Neural cell (in vitro differentiated cells): ENCODE results near the gene CBR4. TPM values are rescaled to one million over a fixed set of nuclear protein-coding genes. Genes with fewer than 3 reads are reported as not detected.

ENCODE experiments used
- H2AFZ ChIP-seq: fragments of 200-600, 300-800 bp; sonication (generic), shearing (Covaris generic); 2 replicates; pipeline ENCODE4 v1.6.0; 2014; ENCODE audit warnings: low read depth, mild to moderate bottlenecking, antibody characterized with exemption, low read length, moderate library complexity
- H3F3A ChIP-seq: fragments of 200-600 bp; shearing (Covaris generic); 2 replicates; pipeline ENCODE4 v1.6.1; 2016; ENCODE audit warnings: mild to moderate bottlenecking, moderate library complexity, mixed read lengths, antibody characterized with exemption, low read length; ENCODE audit not compliant: insufficient read depth, poor library complexity, severe bottlenecking
- H3K27ac ChIP-seq: fragments of 200-600, 300-800 bp; sonication (generic), shearing (Covaris generic); 2 replicates; pipeline ENCODE4 v1.5.1; 2014; ENCODE audit warnings: mild to moderate bottlenecking, low read length, moderate library complexity
- H3K27me3 ChIP-seq: fragments of 300-800, 200-600 bp; sonication (generic), shearing (Covaris generic); 2 replicates; pipeline ENCODE4 v1.6.0; 2014; ENCODE audit warnings: mild to moderate bottlenecking, low read depth, low read length, moderate library complexity; ENCODE audit not compliant: insufficient read depth
- H3K36me3 ChIP-seq: fragments of 300-800, 200-600 bp; sonication (generic), shearing (Covaris generic); 2 replicates; pipeline ENCODE4 v1.5.1; 2014; ENCODE audit warnings: mild to moderate bottlenecking, antibody characterized with exemption, low read length, moderate library complexity; ENCODE audit not compliant: insufficient read depth
- H3K4me2 ChIP-seq: fragments of 300-800, 200-600 bp; sonication (generic), shearing (Covaris generic); 2 replicates; pipeline ENCODE4 v1.6.0; 2014; ENCODE audit warnings: mild to moderate bottlenecking, low read length
- H3K4me3 ChIP-seq: fragments of 300-800, 200-600 bp; sonication (generic), shearing (Covaris generic); 2 replicates; pipeline ENCODE4 v1.5.1; 2014; ENCODE audit warnings: mild to moderate bottlenecking, low read length, moderate library complexity
- H3K79me2 ChIP-seq: fragments of 200-600 bp; shearing (Covaris generic); replicated peaks from 2 replicates; pipeline ENCODE4 v1.6.0; 2014; ENCODE audit warnings: mild to moderate bottlenecking, low read length, moderate library complexity; ENCODE audit not compliant: insufficient read depth
- H3K9ac ChIP-seq: fragments of 300-800, 200-600 bp; sonication (generic), shearing (Covaris generic); 2 replicates; pipeline ENCODE4 v1.6.1; 2016; ENCODE audit warnings: mild to moderate bottlenecking, low read length, mixed read lengths
- H3K9me2 ChIP-seq: fragments of 200-600 bp; shearing (Covaris generic); 2 replicates; pipeline ENCODE4 v1.6.1; 2016; ENCODE audit warnings: mild to moderate bottlenecking, low read length, mixed read lengths; ENCODE audit not compliant: insufficient read depth
- H3K9me3 ChIP-seq: fragments of 200-600, 300-800 bp; sonication (generic), shearing (Covaris generic); 2 replicates; pipeline ENCODE4 v1.6.1; 2016; ENCODE audit warnings: mild to moderate bottlenecking, mixed run types, low read length, moderate library complexity, mixed read lengths
- H4K20me1 ChIP-seq: fragments of 200-600 bp; shearing (Covaris generic); 2 replicates; pipeline ENCODE4 v1.6.1; 2016; ENCODE audit warnings: mild to moderate bottlenecking, mixed run types; ENCODE audit not compliant: insufficient read depth
- EP300 ChIP-seq: fragments of 450-650 bp; conservative IDR thresholded peaks from 2 replicates; pipeline ENCODE4 v1.6.1; 2014; ENCODE audit warnings: antibody characterized with exemption, mild to moderate bottlenecking, moderate library complexity; ENCODE audit not compliant: poor library complexity, severe bottlenecking
- EZH2 ChIP-seq: fragments of 200-600, 300-800 bp; shearing (Covaris generic), sonication (generic); IDR thresholded peaks from 2 replicates; pipeline ENCODE4 v1.6.1; 2014; ENCODE audit warnings: antibody characterized with exemption, low read length, borderline replicate concordance, mild to moderate bottlenecking; ENCODE audit not compliant: insufficient read depth, poor library complexity, severe bottlenecking
- MXI1 ChIP-seq: fragments of 450-650 bp; conservative IDR thresholded peaks from 2 replicates; pipeline ENCODE4 v1.6.1; 2014; ENCODE audit warnings: antibody characterized with exemption, mild to moderate bottlenecking; ENCODE audit not compliant: poor library complexity, severe bottlenecking
- POLR2AphosphoS5 ChIP-seq: IDR thresholded peaks from 2 replicates; pipeline ENCODE4 v1.6.1; 2012
- RAD21 ChIP-seq: fragments of 450-650 bp; conservative IDR thresholded peaks from 2 replicates; pipeline ENCODE4 v1.6.1; 2014; ENCODE audit warnings: antibody characterized with exemption, mild to moderate bottlenecking, moderate library complexity
- SMC3 ChIP-seq: fragments of 450-650 bp; conservative IDR thresholded peaks from 2 replicates; pipeline ENCODE4 v1.6.1; 2014; ENCODE audit warnings: antibody characterized with exemption, mild to moderate bottlenecking, moderate library complexity; ENCODE audit not compliant: poor library complexity
- TAF1 ChIP-seq: IDR thresholded peaks from 2 replicates; pipeline ENCODE4 v1.6.1; 2012; ENCODE audit warnings: low read depth
- polyA plus RNA-seq: library from polyadenylated mRNA; depleted of rRNA; stranded (reverse); fragments of >200 nt; gene quantifications from 2 replicates; pipeline ENCODE4 v1.2.3, GENCODE V29; 2014
- TF ChIP-seq, protein P1 (sequence below): fragments of 450-650 bp; IDR thresholded peaks from 2 replicates; pipeline ENCODE4 v1.5.1; 2014; ENCODE audit warnings: antibody characterized with exemption, mild to moderate bottlenecking, moderate library complexity; ENCODE audit not compliant: poor library complexity, severe bottlenecking
- TF ChIP-seq, protein P2 (sequence below): IDR thresholded peaks from 2 replicates; pipeline ENCODE4 v1.6.1; 2012; ENCODE audit warnings: borderline replicate concordance

Gene CBR4
- polyA plus RNA-seq, 1 donor from 2014 or later: 32.2 TPM

DNA sequence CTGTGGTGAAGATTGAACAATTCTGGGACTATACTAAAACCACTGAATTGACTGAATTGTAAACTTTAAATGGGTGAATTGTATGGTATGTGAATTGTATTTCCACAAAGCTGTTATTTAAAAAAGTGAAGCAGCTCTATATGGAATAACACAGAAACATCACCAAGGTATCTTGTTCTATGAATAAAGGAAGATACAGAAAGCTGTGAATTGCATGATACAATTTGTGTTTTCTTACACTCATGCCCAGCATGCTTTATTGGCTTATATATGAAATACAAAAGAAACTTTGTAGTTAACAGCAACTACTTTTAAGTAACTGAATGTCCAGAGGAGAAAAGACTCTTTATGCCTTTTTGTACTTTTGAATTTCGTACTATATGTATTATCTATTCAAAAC is 11.5 kb downstream of the CBR4 start:
- Histone ChIP-seq H3K36me3 (peaks cover 9% of the 10 kb centered on the region), H3K4me2 (no peak overlapping the region), H2AFZ (no peak overlapping the region), H3K9me2 (no peaks in the 10 kb centered on the region), H4K20me1 (no peaks in the 10 kb centered on the region), H3K9ac (no peak overlapping the region), H3F3A (no peaks in the 10 kb centered on the region), H3K4me3 (no peak overlapping the region), H3K79me2 (no peaks in the 10 kb centered on the region), H3K9me3 (no peaks in the 10 kb centered on the region), H3K27ac (no peak overlapping the region), H3K27me3 (no peaks in the 10 kb centered on the region)
- TF ChIP-seq, protein P1, sequence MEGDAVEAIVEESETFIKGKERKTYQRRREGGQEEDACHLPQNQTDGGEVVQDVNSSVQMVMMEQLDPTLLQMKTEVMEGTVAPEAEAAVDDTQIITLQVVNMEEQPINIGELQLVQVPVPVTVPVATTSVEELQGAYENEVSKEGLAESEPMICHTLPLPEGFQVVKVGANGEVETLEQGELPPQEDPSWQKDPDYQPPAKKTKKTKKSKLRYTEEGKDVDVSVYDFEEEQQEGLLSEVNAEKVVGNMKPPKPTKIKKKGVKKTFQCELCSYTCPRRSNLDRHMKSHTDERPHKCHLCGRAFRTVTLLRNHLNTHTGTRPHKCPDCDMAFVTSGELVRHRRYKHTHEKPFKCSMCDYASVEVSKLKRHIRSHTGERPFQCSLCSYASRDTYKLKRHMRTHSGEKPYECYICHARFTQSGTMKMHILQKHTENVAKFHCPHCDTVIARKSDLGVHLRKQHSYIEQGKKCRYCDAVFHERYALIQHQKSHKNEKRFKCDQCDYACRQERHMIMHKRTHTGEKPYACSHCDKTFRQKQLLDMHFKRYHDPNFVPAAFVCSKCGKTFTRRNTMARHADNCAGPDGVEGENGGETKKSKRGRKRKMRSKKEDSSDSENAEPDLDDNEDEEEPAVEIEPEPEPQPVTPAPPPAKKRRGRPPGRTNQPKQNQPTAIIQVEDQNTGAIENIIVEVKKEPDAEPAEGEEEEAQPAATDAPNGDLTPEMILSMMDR: no peak
- TF ChIP-seq MXI1: no peak
- no peak for TF ChIP-seq POLR2AphosphoS5
- TF ChIP-seq EP300: no peak
- no peak for TF ChIP-seq SMC3
- TF ChIP-seq, protein P2, sequence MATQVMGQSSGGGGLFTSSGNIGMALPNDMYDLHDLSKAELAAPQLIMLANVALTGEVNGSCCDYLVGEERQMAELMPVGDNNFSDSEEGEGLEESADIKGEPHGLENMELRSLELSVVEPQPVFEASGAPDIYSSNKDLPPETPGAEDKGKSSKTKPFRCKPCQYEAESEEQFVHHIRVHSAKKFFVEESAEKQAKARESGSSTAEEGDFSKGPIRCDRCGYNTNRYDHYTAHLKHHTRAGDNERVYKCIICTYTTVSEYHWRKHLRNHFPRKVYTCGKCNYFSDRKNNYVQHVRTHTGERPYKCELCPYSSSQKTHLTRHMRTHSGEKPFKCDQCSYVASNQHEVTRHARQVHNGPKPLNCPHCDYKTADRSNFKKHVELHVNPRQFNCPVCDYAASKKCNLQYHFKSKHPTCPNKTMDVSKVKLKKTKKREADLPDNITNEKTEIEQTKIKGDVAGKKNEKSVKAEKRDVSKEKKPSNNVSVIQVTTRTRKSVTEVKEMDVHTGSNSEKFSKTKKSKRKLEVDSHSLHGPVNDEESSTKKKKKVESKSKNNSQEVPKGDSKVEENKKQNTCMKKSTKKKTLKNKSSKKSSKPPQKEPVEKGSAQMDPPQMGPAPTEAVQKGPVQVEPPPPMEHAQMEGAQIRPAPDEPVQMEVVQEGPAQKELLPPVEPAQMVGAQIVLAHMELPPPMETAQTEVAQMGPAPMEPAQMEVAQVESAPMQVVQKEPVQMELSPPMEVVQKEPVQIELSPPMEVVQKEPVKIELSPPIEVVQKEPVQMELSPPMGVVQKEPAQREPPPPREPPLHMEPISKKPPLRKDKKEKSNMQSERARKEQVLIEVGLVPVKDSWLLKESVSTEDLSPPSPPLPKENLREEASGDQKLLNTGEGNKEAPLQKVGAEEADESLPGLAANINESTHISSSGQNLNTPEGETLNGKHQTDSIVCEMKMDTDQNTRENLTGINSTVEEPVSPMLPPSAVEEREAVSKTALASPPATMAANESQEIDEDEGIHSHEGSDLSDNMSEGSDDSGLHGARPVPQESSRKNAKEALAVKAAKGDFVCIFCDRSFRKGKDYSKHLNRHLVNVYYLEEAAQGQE: no peak

DNA sequence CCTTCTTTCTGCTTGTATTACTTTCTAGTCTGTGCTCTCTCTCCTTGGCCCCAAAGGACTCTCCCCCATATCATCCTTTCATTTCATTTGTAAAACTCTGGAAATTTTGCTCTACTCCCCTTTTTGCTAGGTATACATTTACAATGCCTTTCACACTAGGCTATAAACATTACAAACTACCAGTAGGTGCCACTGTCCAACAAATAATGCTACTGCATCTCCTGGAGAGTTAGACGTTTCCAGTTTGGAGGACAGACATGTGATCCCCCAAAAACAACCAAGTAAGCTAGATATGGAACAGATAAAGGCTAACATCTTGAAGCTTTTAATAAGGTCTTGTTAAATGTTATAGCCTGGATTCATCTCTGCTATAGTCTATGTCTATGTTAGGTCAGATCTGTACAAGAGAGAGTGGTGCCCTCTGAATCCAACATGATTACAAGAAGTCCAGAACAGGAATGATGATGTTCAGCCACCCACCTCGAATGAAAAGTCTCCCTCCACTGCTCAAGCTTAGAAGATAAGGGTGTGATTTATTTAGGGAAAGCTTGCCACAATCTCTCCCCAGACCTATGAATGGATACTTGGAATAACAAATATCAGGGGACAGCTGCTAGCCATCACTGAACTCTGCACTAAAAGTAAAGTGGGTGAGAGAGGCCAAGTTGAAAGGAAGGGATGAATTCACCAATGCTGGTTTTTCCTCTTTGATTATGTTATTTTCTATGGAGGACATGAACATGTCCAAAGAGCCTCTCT is 14.3 kb downstream of the CBR4 start:
- Histone ChIP-seq H3K9me2 (no peaks in the 10 kb centered on the region), H3K79me2 (no peaks in the 10 kb centered on the region), H3K27ac (no peak overlapping the region), H3K4me2 (no peak overlapping the region), H3K4me3 (no peak overlapping the region), H3K9me3 (no peaks in the 10 kb centered on the region), H3K27me3 (no peaks in the 10 kb centered on the region), H4K20me1 (no peaks in the 10 kb centered on the region), H3F3A (no peaks in the 10 kb centered on the region), H3K36me3 (peaks cover 4% of the 10 kb centered on the region), H3K9ac (no peak overlapping the region), H2AFZ (no peak overlapping the region)
- peak; percentile 14 for TF ChIP-seq SMC3
- TF ChIP-seq EP300: no peak
- TF ChIP-seq MXI1: no peak
- TF ChIP-seq TAF1: no peak
- TF ChIP-seq, protein P2: no peak
- no peak for TF ChIP-seq EZH2
- TF ChIP-seq, protein P1: peak; percentile 44
- TF ChIP-seq RAD21: peak; percentile 50
- TF ChIP-seq POLR2AphosphoS5: no peak
